IMR-90 (cell line): ENCODE data around the gene KCNK5. TPM values are rescaled to one million over a fixed set of nuclear protein-coding genes. Genes with fewer than 3 reads are reported as not detected.

Experiments used
- ATAC-seq: fragments of 200-7000 bp; cut with Tn5 transposase; 2 replicates; pipeline ENCODE4 v1.9.1; 2020; ENCODE audit warnings: low read depth, mild to moderate bottlenecking, moderate library complexity
- BruUV-seq: library from RNA; stranded (reverse); fragments of 400-500 nt; replicated peaks from 2 replicates; lab custom pipeline; 2021; lab: Mats Ljungman, UMichigan
- CTCF ChIA-PET: fragments of 300-600 bp; formaldehyde crosslinking; extraction: SDS; loops from one replicate; lab custom pipeline; 2021; ENCODE audit warnings: antibody characterized with exemption; lab: Yijun Ruan, JAX
- POLR2A ChIA-PET: fragments of 300-600 bp; sonication (Branson Sonifier 250); formaldehyde crosslinking; loops from one replicate; lab custom pipeline; 2022; ENCODE audit warnings: antibody characterized with exemption; ENCODE audit not compliant: unreplicated experiment; lab: Charles Lee
- DNase-seq: peaks from one replicate; pipeline ENCODE4 v3.0.0; 2013
- H2AFZ ChIP-seq: replicated peaks from 2 replicates; pipeline ENCODE3; 2013; ENCODE audit warnings: low read length, mild to moderate bottlenecking; ENCODE audit not compliant: poor library complexity
- H2AK5ac ChIP-seq: 2 replicates; pipeline ENCODE4 v1.6.1; 2013; ENCODE audit warnings: low read depth, low read length, inconsistent platforms
- H2AK9ac ChIP-seq: replicated peaks from 2 replicates; pipeline ENCODE3; 2013; ENCODE audit warnings: mild to moderate bottlenecking, low read depth, low read length, moderate library complexity; ENCODE audit not compliant: poor library complexity
- H2BK120ac ChIP-seq: 2 replicates; pipeline ENCODE4 v1.6.1; 2013; ENCODE audit warnings: low read depth, low read length, inconsistent platforms
- H2BK15ac ChIP-seq: 3 replicates; pipeline ENCODE4 v1.6.1; 2013; ENCODE audit warnings: low read depth, low read length, inconsistent platforms
- H2BK20ac ChIP-seq: 2 replicates; pipeline ENCODE4 v1.6.1; 2013; ENCODE audit warnings: low read depth, mild to moderate bottlenecking, inconsistent platforms, low read length, moderate library complexity
- H2BK5ac ChIP-seq: 2 replicates; pipeline ENCODE4 v1.6.1; 2013; ENCODE audit warnings: mild to moderate bottlenecking, low read depth, low read length, inconsistent platforms; ENCODE audit not compliant: poor library complexity, severe bottlenecking
- H3K14ac ChIP-seq: replicated peaks from 2 replicates; pipeline ENCODE4 v1.6.1; 2013; ENCODE audit warnings: low read depth, low read length, inconsistent platforms
- H3K18ac ChIP-seq: 2 replicates; pipeline ENCODE4 v1.6.1; 2013; ENCODE audit warnings: low read depth, low read length, control low read depth
- H3K23ac ChIP-seq: 2 replicates; pipeline ENCODE4 v1.6.1; 2013; ENCODE audit warnings: low read depth, low read length, inconsistent platforms
- H3K27ac ChIP-seq: 2 replicates; pipeline ENCODE4 v1.5.1; 2013; ENCODE audit warnings: mild to moderate bottlenecking, control low read depth, low read length; ENCODE audit not compliant: insufficient read depth
- H3K27me3 ChIP-seq: 2 replicates; pipeline ENCODE4 v1.6.1; 2013; ENCODE audit warnings: low read length; ENCODE audit not compliant: control insufficient read depth, insufficient read depth
- H3K36me3 ChIP-seq: 2 replicates; pipeline ENCODE4 v1.6.1; 2013; ENCODE audit warnings: low read length, mixed read lengths; ENCODE audit not compliant: control insufficient read depth, insufficient read depth
- H3K4ac ChIP-seq: 2 replicates; pipeline ENCODE4 v1.6.1; 2013; ENCODE audit warnings: low read depth, low read length, inconsistent platforms
- H3K4me1 ChIP-seq: 2 replicates; pipeline ENCODE4 v1.6.1; 2013; ENCODE audit warnings: low read length, mixed read lengths; ENCODE audit not compliant: control insufficient read depth, insufficient read depth
- H3K4me2 ChIP-seq: 2 replicates; pipeline ENCODE4 v1.6.1; 2013; ENCODE audit warnings: low read depth, mild to moderate bottlenecking, control low read depth, low read length, moderate library complexity
- H3K4me3 ChIP-seq: 2 replicates; pipeline ENCODE4 v1.5.1; 2013; ENCODE audit warnings: low read depth, mild to moderate bottlenecking, control low read depth, low read length, moderate library complexity; ENCODE audit not compliant: insufficient read depth
- H3K56ac ChIP-seq: 2 replicates; pipeline ENCODE4 v1.6.1; 2013; ENCODE audit warnings: low read length, inconsistent platforms; ENCODE audit not compliant: insufficient read depth; ENCODE audit errors: extremely low read depth
- H3K79me1 ChIP-seq, 2 experiments: 2 replicates each; pipeline ENCODE4 v1.6.1; 2013; ENCODE audit warnings: low read length in 2 of 2, inconsistent platforms in 1 of 2, low read depth in 1 of 2
- H3K9ac ChIP-seq: 2 replicates; pipeline ENCODE4 v1.6.1; 2013; ENCODE audit warnings: low read depth, low read length, control low read depth
- H3K9me1 ChIP-seq: 2 replicates; pipeline ENCODE4 v1.6.1; 2013; ENCODE audit warnings: low read length, inconsistent platforms; ENCODE audit not compliant: insufficient read depth
- H3K9me3 ChIP-seq: 2 replicates; pipeline ENCODE4 v1.6.1; 2013; ENCODE audit warnings: low read length; ENCODE audit not compliant: control insufficient read depth, insufficient read depth
- H4K20me1 ChIP-seq: 2 replicates; pipeline ENCODE4 v1.6.1; 2013; ENCODE audit warnings: low read length, inconsistent platforms; ENCODE audit not compliant: insufficient read depth
- H4K5ac ChIP-seq: 2 replicates; pipeline ENCODE4 v1.6.1; 2013; ENCODE audit warnings: mild to moderate bottlenecking, low read depth, low read length, control low read depth
- H4K8ac ChIP-seq, 2 experiments: 2 replicates each; pipeline ENCODE4 v1.6.1; 2013; ENCODE audit warnings: low read depth in 2 of 2, low read length in 2 of 2, control low read depth in 1 of 2, inconsistent platforms in 1 of 2
- H4K91ac ChIP-seq: 2 replicates; pipeline ENCODE4 v1.6.1; 2013; ENCODE audit warnings: low read depth, low read length, inconsistent platforms; ENCODE audit not compliant: insufficient read depth
- BHLHE40 ChIP-seq: fragments of 150-350 bp; IDR thresholded peaks from 2 replicates; pipeline ENCODE4 v1.6.1; 2016; ENCODE audit warnings: mild to moderate bottlenecking, low read depth, low read length
- CEBPB ChIP-seq: IDR thresholded peaks from 2 replicates; pipeline ENCODE4 v1.6.1; 2012; ENCODE audit warnings: low read depth, low read length, improper control_type of control experiment
- CHD1 ChIP-seq: IDR thresholded peaks from 2 replicates; pipeline ENCODE4 v1.6.1; 2012; ENCODE audit warnings: low read depth, low read length, improper control_type of control experiment
- CTCF ChIP-seq: conservative IDR thresholded peaks from 2 replicates; pipeline ENCODE4 v1.5.1; 2012; ENCODE audit warnings: mild to moderate bottlenecking, low read depth, low read length, improper control_type of control experiment
- ELK1 ChIP-seq: fragments of 150-350 bp; IDR thresholded peaks from 2 replicates; pipeline ENCODE4 v1.6.1; 2016; ENCODE audit warnings: low read depth, mild to moderate bottlenecking, low read length, moderate library complexity, borderline replicate concordance
- FOS ChIP-seq: fragments of 150-350 bp; IDR thresholded peaks from 2 replicates; pipeline ENCODE4 v1.6.1; 2016; ENCODE audit warnings: low read depth, low read length
- MAFK ChIP-seq: IDR thresholded peaks from 2 replicates; pipeline ENCODE4 v1.6.1; 2012; ENCODE audit warnings: low read depth, low read length, improper control_type of control experiment
- MAZ ChIP-seq: IDR thresholded peaks from 2 replicates; pipeline ENCODE4 v1.6.1; 2012; ENCODE audit warnings: low read depth, mild to moderate bottlenecking, low read length, improper control_type of control experiment, moderate library complexity, borderline replicate concordance
- MXI1 ChIP-seq: IDR thresholded peaks from 2 replicates; pipeline ENCODE4 v1.6.1; 2012; ENCODE audit warnings: low read depth, mild to moderate bottlenecking, low read length, moderate library complexity, borderline replicate concordance
- NFE2L2 ChIP-seq: fragments of 150-350 bp; IDR thresholded peaks from 2 replicates; pipeline ENCODE4 v1.6.1; 2016; ENCODE audit warnings: low read depth, mild to moderate bottlenecking, low read length
- POLR2A ChIP-seq: IDR thresholded peaks from 2 replicates; pipeline ENCODE4 v1.6.1; 2012; ENCODE audit warnings: mild to moderate bottlenecking, low read depth, low read length
- RAD21 ChIP-seq: IDR thresholded peaks from 2 replicates; pipeline ENCODE4 v1.6.1; 2012; ENCODE audit warnings: low read length, improper control_type of control experiment
- RCOR1 ChIP-seq: IDR thresholded peaks from 2 replicates; pipeline ENCODE4 v1.6.1; 2012; ENCODE audit warnings: mild to moderate bottlenecking, low read length, improper control_type of control experiment; ENCODE audit not compliant: insufficient replicate concordance
- SMC3 ChIP-seq: fragments of 150-350 bp; IDR thresholded peaks from 2 replicates; pipeline ENCODE4 v1.6.1; 2016; ENCODE audit warnings: low read depth, mild to moderate bottlenecking, antibody characterized with exemption, low read length, moderate library complexity
- USF2 ChIP-seq: fragments of 150-350 bp; IDR thresholded peaks from 2 replicates; pipeline ENCODE4 v1.6.1; 2017; ENCODE audit warnings: mild to moderate bottlenecking, antibody characterized with exemption, low read length, low read depth
- WGBS, 2 experiments: methylation state at CpG; one replicate each; pipeline versions ENCODE4 v1.1.5 to v1.1.7; 2013; ENCODE audit warnings: missing lambda C conversion rate in 2 of 2; ENCODE audit not compliant: insufficient read length in 1 of 2; ENCODE audit errors: extremely low coverage in 2 of 2; 5-methylcytosine and 5-hydroxymethylcytosine counted together
- dilution Hi-C: fragments of 300-500 bp; cut with HindIII; formaldehyde crosslinking; loops from one replicate; pipeline ENCODE4 v1.14.3; 2018; ENCODE audit warnings: low sequenced_read_pairs; ENCODE audit not compliant: unreplicated experiment
- in situ Hi-C: fragments of 300-500 bp; cut with MboI; formaldehyde crosslinking; loops from 3 replicates; pipeline ENCODE4 v1.14.3; 2019; ENCODE audit warnings: low sequenced_read_pairs, inconsistent platforms, mixed read lengths
- intact Hi-C: fragments of 100-400 bp; cut with micrococcal nuclease; formaldehyde crosslinking; loops from 2 replicates; pipeline ENCODE4 v1.10.0; 2022
- polyA plus RNA-seq, 3 experiments: library from polyadenylated mRNA; depleted of rRNA; stranded (reverse); fragments of >200 nt; gene quantifications; 2 replicates each; pipeline ENCODE4 v1.2.3, GENCODE V29; 2012; ENCODE audit warnings: low replicate concordance in 1 of 3
- total RNA-seq: library from RNA; depleted of rRNA; stranded (reverse); fragments of >200 nt; gene quantifications from 2 replicates; pipeline ENCODE4 v1.2.3, GENCODE V29; 2012

The KCNK5 gene
- total and polyA plus RNA-seq, 2 of the 4 experiments (the other 2 are of a cell fraction), result not detected

DNA sequence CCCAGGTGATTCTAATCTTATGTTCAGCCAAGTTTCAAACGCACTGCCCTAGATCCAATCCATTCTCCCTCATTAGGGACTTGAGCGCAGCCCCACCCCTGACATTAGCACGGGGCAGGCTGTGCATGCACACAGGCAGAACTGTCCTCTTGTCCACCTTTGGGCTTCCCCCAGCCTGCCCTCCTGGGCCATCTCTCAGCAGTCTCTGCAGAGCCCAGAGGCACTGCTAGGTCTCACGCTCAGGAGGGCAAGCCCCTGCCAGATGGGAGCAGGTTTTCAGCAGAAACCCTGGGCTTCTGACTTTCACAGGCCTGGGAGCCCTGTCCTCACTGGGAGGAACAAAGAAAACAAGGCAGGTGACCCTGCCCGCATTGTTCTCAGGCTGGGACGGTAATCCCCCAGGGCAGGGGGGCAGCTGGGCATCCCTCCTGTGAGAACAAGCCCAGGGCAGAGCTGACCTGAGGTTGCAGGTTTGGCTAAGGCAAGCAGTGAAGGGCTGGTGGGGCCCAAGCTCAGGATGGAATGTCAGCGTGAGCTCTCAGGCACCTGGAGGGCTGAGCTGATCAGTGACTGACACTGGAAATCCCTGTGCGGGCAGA is 24.5 kb downstream of the KCNK5 start:
- H3K27me3 ChIP-seq, result no peaks in the 10 kb centered on the region
- H2BK20ac ChIP-seq, result no peak overlapping the region
- H3K27ac ChIP-seq, result no peak overlapping the region
- H4K91ac ChIP-seq, result no peak overlapping the region
- WGBS, 2 experiments, result 40% methylated on average over 2 of the region's 8 CpGs; no CpG with 5 or more reads in 1 of the 2 experiments
- no peak overlapping the region for H3K4me3 ChIP-seq
- TF ChIP-seq SMC3, result no peak
- no peak for TF ChIP-seq MAFK
- no peak for TF ChIP-seq CEBPB
- TF ChIP-seq CHD1, result no peak
- TF ChIP-seq NFE2L2, result no peak
- TF ChIP-seq MAZ, result no peak
- TF ChIP-seq CTCF, result no peak
- TF ChIP-seq USF2, result no peak
- no peak for TF ChIP-seq POLR2A
- TF ChIP-seq ELK1, result no peak
- TF ChIP-seq RAD21, result no peak
- TF ChIP-seq MXI1, result no peak
- no peak for TF ChIP-seq FOS
- no peak for TF ChIP-seq BHLHE40
- TF ChIP-seq RCOR1, result no peak
- H2AK9ac ChIP-seq, result no peak overlapping the region
- BruUV-seq, result no TSS peak
- H4K8ac ChIP-seq, result no peak overlapping the region
- no peak overlapping the region for H4K5ac ChIP-seq
- no peak for DNase-seq
- ChIA-PET POLR2A (no interaction called here), CTCF (no interaction called here)
- H3K14ac ChIP-seq, result no peak overlapping the region
- H2AFZ ChIP-seq, result no peak overlapping the region
- dilution Hi-C loops, result no loop called here
- no peaks in the 10 kb centered on the region for H3K36me3 ChIP-seq
- no peak overlapping the region for H3K56ac ChIP-seq
- no peak overlapping the region for H2BK15ac ChIP-seq
- H4K20me1 ChIP-seq, result no peaks in the 10 kb centered on the region
- no peak overlapping the region for H2BK120ac ChIP-seq
- no peak overlapping the region for H3K18ac ChIP-seq
- no peaks in the 10 kb centered on the region for H3K9me1 ChIP-seq
- H3K4me2 ChIP-seq, result no peak overlapping the region
- no peak overlapping the region for H2BK5ac ChIP-seq
- no peak overlapping the region for H2AK5ac ChIP-seq
- H3K9me3 ChIP-seq, result no peaks in the 10 kb centered on the region
- no peaks in the 10 kb centered on the region for H3K79me1 ChIP-seq
- H3K4me1 ChIP-seq, result no peaks in the 10 kb centered on the region
- in situ Hi-C loops, result no loop called here
- H3K23ac ChIP-seq, result no peak overlapping the region
- intact Hi-C loops, result no loop called here
- no peak overlapping the region for H3K9ac ChIP-seq
- H3K4ac ChIP-seq, result no peak overlapping the region
- ATAC-seq, result no peak
